GM23338 (cell line): ENCODE results near the gene NCAN. TPM values are rescaled to one million over a fixed set of nuclear protein-coding genes. Genes with fewer than 3 reads are reported as not detected.

Source experiments
- ATAC-seq: fragments of 200-7000 bp; cut with Tn5 transposase; 3 replicates; pipeline ENCODE4 v1.9.1; 2020
- DNase-seq: peaks from one replicate; pipeline ENCODE4 v3.0.0-alpha.2; 2015; ENCODE audit warnings: low spot score
- H2AFZ ChIP-seq: fragments of 200-600 bp; sonication (generic); 2 replicates; pipeline ENCODE4 v1.8.0; 2016; ENCODE audit warnings: antibody characterized with exemption, mild to moderate bottlenecking, moderate library complexity
- H3F3A ChIP-seq: fragments of 200-600 bp; sonication (generic); replicated peaks from 2 replicates; pipeline ENCODE4 v1.8.0; 2017; ENCODE audit warnings: antibody characterized with exemption, mixed run types, low read depth
- H3K27ac ChIP-seq: fragments of 200-600 bp; sonication (generic); 2 replicates; pipeline ENCODE4 v1.6.1; 2016; ENCODE audit warnings: low read depth
- H3K27me3 ChIP-seq: fragments of 200-600 bp; sonication (generic); 2 replicates; pipeline ENCODE4 v1.8.0; 2016; ENCODE audit warnings: mild to moderate bottlenecking, mixed run types, moderate library complexity; ENCODE audit not compliant: insufficient read depth
- H3K36me3 ChIP-seq: fragments of 200-600 bp; sonication (generic); 2 replicates; pipeline ENCODE4 v1.8.0; 2016; ENCODE audit warnings: mild to moderate bottlenecking; ENCODE audit not compliant: insufficient read depth
- H3K4me1 ChIP-seq: fragments of 200-600 bp; sonication (generic); 2 replicates; pipeline ENCODE4 v1.8.0; 2016; ENCODE audit warnings: mild to moderate bottlenecking, moderate library complexity; ENCODE audit not compliant: insufficient read depth
- H3K4me2 ChIP-seq: fragments of 200-600 bp; sonication (generic); 2 replicates; pipeline ENCODE4 v1.7.1; 2017; ENCODE audit warnings: mixed run types
- H3K4me3 ChIP-seq: fragments of 200-600 bp; sonication (generic); 2 replicates; pipeline ENCODE4 v1.6.1; 2016; ENCODE audit warnings: mixed run types
- H3K79me2 ChIP-seq: fragments of 200-600 bp; sonication (generic); replicated peaks from 2 replicates; pipeline ENCODE4 v1.8.0; 2017; ENCODE audit warnings: mild to moderate bottlenecking; ENCODE audit not compliant: insufficient read depth
- H3K9me2 ChIP-seq: fragments of 200-600 bp; sonication (generic); 2 replicates; pipeline ENCODE4 v1.8.0; 2017; ENCODE audit not compliant: insufficient read depth
- H4K20me1 ChIP-seq: fragments of 200-600 bp; sonication (generic); replicated peaks from 2 replicates; pipeline ENCODE4 v1.8.0; 2017; ENCODE audit warnings: mild to moderate bottlenecking; ENCODE audit not compliant: insufficient read depth
- H3K27ac Mint-ChIP-seq: 2 replicates; pipeline ENCODE4 v1.8.0; 2020; ENCODE audit warnings: inconsistent platforms, mild to moderate bottlenecking, moderate library complexity, mixed read lengths
- H3K27me3 Mint-ChIP-seq: 3 replicates; pipeline ENCODE4 v1.8.0; 2022; ENCODE audit warnings: low read depth, mild to moderate bottlenecking, moderate library complexity, mixed read lengths, inconsistent platforms; ENCODE audit not compliant: insufficient read depth, poor library complexity
- H3K36me3 Mint-ChIP-seq: 3 replicates; pipeline ENCODE4 v1.8.0; 2021; ENCODE audit warnings: low read depth, mild to moderate bottlenecking, inconsistent platforms, moderate library complexity, mixed read lengths
- H3K4me1 Mint-ChIP-seq: 3 replicates; pipeline ENCODE4 v1.8.0; 2020; ENCODE audit warnings: mild to moderate bottlenecking, inconsistent platforms, mixed read lengths
- H3K4me3 Mint-ChIP-seq: 3 replicates; pipeline ENCODE4 v1.8.0; 2021; ENCODE audit warnings: moderate library complexity, mild to moderate bottlenecking, inconsistent platforms, mixed read lengths
- H3K9me3 Mint-ChIP-seq: 3 replicates; pipeline ENCODE4 v1.8.0; 2020; ENCODE audit warnings: moderate library complexity, mild to moderate bottlenecking, inconsistent platforms, mixed read lengths
- CREB1 ChIP-seq: fragments of 250-450 bp; sonication (Bioruptor Pico); IDR thresholded peaks from 2 replicates; pipeline ENCODE4 v1.5.0; 2020; ENCODE audit warnings: low read depth, mild to moderate bottlenecking, moderate library complexity
- NANOG ChIP-seq: IDR thresholded peaks from 2 replicates; pipeline ENCODE4 v1.6.1; 2016; ENCODE audit warnings: antibody characterized with exemption, borderline replicate concordance
- polyA plus RNA-seq: library from polyadenylated mRNA; unstranded; fragments of >200 nt; fragmentation: Nextera tagmentation; extraction: Ambion mirVana; gene quantifications from 2 replicates; pipeline ENCODE4 v1.2.1, GENCODE V29; 2016
- total RNA-seq: library from RNA; depleted of rRNA; stranded (reverse); fragments of >200 nt; shearing (Covaris generic); gene quantifications from 2 replicates; pipeline ENCODE4 v1.2.3, GENCODE V29; 2014
- TF ChIP-seq, protein P1 (sequence below): fragments of 250-450 bp; sonication (Bioruptor Pico); IDR thresholded peaks from 2 replicates; pipeline ENCODE4 v1.5.0; 2020; ENCODE audit warnings: mild to moderate bottlenecking, moderate library complexity
- TF ChIP-seq, protein P2 (sequence below), 2 experiments: fragments of 200-600 bp in 1 of 2; sonication (generic) in 1 of 2; conservative IDR thresholded peaks; 2 replicates each; pipeline versions ENCODE4 v1.5.1 to v1.6.1; 2016 to 2017; ENCODE audit warnings: antibody characterized with exemption in 2 of 2, low read depth in 2 of 2, mild to moderate bottlenecking in 2 of 2, moderate library complexity in 1 of 2
- TF ChIP-seq, protein P3 (sequence below): IDR thresholded peaks from one replicate; pipeline ENCODE4 v1.6.1; 2018; ENCODE audit warnings: antibody characterized with exemption; ENCODE audit not compliant: unreplicated experiment

The NCAN gene
- total and polyA plus RNA-seq, 2 experiments from 2014 or later: 1.8 to 9.4 TPM

DNA sequence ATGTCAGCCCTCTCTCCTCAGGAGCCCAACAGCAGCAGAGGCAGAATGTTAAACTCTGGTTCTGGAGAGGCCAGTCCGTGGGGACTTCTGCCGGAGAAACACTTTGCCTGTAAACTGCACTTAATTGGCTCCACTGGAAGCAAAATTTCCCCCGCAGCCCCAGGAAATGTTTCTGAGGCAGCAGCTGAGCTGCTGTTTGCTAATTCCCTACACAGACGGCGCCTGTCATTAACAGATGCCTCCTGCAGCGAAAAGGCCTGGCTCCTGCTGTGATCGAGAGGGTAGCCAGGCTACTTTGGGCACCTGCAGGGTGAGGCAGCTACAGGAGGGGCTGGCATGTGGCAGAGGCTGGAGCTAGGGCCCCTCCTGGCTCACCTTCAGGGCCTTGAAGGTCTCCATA, 66.6 kb downstream of the NCAN start (continued):
- TF ChIP-seq, protein P1, sequence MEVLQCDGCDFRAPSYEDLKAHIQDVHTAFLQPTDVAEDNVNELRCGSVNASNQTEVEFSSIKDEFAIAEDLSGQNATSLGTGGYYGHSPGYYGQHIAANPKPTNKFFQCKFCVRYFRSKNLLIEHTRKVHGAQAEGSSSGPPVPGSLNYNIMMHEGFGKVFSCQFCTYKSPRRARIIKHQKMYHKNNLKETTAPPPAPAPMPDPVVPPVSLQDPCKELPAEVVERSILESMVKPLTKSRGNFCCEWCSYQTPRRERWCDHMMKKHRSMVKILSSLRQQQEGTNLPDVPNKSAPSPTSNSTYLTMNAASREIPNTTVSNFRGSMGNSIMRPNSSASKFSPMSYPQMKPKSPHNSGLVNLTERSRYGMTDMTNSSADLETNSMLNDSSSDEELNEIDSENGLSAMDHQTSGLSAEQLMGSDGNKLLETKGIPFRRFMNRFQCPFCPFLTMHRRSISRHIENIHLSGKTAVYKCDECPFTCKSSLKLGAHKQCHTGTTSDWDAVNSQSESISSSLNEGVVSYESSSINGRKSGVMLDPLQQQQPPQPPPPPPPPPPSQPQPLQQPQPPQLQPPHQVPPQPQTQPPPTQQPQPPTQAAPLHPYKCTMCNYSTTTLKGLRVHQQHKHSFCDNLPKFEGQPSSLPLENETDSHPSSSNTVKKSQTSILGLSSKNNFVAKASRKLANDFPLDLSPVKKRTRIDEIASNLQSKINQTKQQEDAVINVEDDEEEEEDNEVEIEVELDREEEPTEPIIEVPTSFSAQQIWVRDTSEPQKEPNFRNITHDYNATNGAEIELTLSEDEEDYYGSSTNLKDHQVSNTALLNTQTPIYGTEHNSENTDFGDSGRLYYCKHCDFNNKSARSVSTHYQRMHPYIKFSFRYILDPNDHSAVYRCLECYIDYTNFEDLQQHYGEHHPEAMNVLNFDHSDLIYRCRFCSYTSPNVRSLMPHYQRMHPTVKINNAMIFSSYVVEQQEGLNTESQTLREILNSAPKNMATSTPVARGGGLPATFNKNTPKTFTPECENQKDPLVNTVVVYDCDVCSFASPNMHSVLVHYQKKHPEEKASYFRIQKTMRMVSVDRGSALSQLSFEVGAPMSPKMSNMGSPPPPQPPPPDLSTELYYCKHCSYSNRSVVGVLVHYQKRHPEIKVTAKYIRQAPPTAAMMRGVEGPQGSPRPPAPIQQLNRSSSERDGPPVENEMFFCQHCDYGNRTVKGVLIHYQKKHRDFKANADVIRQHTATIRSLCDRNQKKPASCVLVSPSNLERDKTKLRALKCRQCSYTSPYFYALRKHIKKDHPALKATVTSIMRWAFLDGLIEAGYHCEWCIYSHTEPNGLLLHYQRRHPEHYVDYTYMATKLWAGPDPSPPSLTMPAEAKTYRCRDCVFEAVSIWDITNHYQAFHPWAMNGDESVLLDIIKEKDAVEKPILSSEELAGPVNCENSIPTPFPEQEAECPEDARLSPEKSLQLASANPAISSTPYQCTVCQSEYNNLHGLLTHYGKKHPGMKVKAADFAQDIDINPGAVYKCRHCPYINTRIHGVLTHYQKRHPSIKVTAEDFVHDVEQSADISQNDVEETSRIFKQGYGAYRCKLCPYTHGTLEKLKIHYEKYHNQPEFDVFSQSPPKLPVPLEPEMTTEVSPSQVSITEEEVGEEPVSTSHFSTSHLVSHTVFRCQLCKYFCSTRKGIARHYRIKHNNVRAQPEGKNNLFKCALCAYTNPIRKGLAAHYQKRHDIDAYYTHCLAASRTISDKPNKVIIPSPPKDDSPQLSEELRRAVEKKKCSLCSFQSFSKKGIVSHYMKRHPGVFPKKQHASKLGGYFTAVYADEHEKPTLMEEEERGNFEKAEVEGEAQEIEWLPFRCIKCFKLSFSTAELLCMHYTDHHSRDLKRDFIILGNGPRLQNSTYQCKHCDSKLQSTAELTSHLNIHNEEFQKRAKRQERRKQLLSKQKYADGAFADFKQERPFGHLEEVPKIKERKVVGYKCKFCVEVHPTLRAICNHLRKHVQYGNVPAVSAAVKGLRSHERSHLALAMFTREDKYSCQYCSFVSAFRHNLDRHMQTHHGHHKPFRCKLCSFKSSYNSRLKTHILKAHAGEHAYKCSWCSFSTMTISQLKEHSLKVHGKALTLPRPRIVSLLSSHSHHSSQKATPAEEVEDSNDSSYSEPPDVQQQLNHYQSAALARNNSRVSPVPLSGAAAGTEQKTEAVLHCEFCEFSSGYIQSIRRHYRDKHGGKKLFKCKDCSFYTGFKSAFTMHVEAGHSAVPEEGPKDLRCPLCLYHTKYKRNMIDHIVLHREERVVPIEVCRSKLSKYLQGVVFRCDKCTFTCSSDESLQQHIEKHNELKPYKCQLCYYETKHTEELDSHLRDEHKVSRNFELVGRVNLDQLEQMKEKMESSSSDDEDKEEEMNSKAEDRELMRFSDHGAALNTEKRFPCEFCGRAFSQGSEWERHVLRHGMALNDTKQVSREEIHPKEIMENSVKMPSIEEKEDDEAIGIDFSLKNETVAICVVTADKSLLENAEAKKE (CRISPR knock-in tag): no peak
- no peak for TF ChIP-seq NANOG

DNA sequence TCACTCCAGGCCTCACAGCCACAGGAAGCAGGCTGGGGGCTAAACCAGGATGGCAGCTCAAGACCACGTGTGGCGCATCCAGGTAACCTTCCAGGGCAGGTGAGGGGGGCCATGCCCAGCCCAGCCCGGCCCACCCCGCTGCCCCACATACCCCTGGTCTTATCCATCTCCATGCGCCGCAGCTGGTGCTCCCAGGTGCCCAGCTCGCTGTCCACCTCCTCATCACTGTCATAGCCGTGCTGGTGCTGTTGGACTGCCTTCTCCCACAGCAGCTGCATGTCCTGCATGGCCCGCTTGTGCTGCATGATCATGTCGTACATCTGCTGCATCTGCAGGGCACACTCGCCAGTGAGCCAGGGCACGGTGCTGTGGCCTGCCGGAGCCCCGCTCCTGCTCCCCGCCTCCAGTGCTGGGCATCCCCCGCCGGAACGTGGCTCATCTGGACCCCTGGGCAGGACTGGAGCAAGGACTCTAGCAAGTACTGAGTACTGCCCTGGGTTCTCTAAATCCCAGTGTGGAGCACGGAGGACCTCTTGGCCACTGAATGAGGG, 67.4 kb downstream of the NCAN start:
- Mint-ChIP-seq H3K27ac (no peak overlapping the region), H3K36me3 (peaks cover 27% of the 10 kb centered on the region)
- H3K36me3 ChIP-seq: peaks cover 12% of the 10 kb centered on the region; the same call in 1 of the 2 replicates
- no peak for TF ChIP-seq CREB1 (CRISPR knock-in tag)
- TF ChIP-seq, protein P2, sequence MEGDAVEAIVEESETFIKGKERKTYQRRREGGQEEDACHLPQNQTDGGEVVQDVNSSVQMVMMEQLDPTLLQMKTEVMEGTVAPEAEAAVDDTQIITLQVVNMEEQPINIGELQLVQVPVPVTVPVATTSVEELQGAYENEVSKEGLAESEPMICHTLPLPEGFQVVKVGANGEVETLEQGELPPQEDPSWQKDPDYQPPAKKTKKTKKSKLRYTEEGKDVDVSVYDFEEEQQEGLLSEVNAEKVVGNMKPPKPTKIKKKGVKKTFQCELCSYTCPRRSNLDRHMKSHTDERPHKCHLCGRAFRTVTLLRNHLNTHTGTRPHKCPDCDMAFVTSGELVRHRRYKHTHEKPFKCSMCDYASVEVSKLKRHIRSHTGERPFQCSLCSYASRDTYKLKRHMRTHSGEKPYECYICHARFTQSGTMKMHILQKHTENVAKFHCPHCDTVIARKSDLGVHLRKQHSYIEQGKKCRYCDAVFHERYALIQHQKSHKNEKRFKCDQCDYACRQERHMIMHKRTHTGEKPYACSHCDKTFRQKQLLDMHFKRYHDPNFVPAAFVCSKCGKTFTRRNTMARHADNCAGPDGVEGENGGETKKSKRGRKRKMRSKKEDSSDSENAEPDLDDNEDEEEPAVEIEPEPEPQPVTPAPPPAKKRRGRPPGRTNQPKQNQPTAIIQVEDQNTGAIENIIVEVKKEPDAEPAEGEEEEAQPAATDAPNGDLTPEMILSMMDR (conservative IDR thresholded peaks at IDR 0.05; ENCODE audit: low read depth in 2 of 2): no peak
- TF ChIP-seq, protein P3, sequence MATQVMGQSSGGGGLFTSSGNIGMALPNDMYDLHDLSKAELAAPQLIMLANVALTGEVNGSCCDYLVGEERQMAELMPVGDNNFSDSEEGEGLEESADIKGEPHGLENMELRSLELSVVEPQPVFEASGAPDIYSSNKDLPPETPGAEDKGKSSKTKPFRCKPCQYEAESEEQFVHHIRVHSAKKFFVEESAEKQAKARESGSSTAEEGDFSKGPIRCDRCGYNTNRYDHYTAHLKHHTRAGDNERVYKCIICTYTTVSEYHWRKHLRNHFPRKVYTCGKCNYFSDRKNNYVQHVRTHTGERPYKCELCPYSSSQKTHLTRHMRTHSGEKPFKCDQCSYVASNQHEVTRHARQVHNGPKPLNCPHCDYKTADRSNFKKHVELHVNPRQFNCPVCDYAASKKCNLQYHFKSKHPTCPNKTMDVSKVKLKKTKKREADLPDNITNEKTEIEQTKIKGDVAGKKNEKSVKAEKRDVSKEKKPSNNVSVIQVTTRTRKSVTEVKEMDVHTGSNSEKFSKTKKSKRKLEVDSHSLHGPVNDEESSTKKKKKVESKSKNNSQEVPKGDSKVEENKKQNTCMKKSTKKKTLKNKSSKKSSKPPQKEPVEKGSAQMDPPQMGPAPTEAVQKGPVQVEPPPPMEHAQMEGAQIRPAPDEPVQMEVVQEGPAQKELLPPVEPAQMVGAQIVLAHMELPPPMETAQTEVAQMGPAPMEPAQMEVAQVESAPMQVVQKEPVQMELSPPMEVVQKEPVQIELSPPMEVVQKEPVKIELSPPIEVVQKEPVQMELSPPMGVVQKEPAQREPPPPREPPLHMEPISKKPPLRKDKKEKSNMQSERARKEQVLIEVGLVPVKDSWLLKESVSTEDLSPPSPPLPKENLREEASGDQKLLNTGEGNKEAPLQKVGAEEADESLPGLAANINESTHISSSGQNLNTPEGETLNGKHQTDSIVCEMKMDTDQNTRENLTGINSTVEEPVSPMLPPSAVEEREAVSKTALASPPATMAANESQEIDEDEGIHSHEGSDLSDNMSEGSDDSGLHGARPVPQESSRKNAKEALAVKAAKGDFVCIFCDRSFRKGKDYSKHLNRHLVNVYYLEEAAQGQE: no peak

More for the DNA sequence above, 67.4 kb downstream of the NCAN start:
- no peaks in the 10 kb centered on the region for H3K9me3 Mint-ChIP-seq
- Histone ChIP-seq H2AFZ (no peak overlapping the region), H3F3A (no peaks in the 10 kb centered on the region), H4K20me1 (peaks cover 4% of the 10 kb centered on the region), H3K4me3 (no peak overlapping the region), H3K79me2 (no peaks in the 10 kb centered on the region), H3K4me2 (no peak overlapping the region), H3K9me2 (no peaks in the 10 kb centered on the region), H3K4me1 (no peaks in the 10 kb centered on the region), H3K27ac (no peak overlapping the region), H3K27me3 (no peaks in the 10 kb centered on the region)
- no peak for ATAC-seq
- H3K27me3 Mint-ChIP-seq: peaks cover 4% of the 10 kb centered on the region
- no peak overlapping the region for H3K4me3 Mint-ChIP-seq
- H3K4me1 Mint-ChIP-seq: no peaks in the 10 kb centered on the region
- no peak for DNase-seq
